NB4 (cell line): ENCODE data around the gene GPR156.
"Not testable (repeated sequence)": the region's sequence is repeated elsewhere in the genome, so short reads cannot be mapped to it uniquely, and the experiment has no call there.

ENCODE experiments used
- DNase-seq: peaks from one replicate; pipeline ENCODE4 v3.0.0; 2010; ENCODE audit warnings: low read depth
- H3K4me3 ChIP-seq: one replicate; pipeline ENCODE4 v1.5.1; 2011; ENCODE audit warnings: mild to moderate bottlenecking, low read depth, low read length, moderate library complexity
- MYC ChIP-seq: IDR thresholded peaks from 2 replicates; pipeline ENCODE4 v1.6.1; 2011; ENCODE audit warnings: low read depth, low read length
- POLR2A ChIP-seq: IDR thresholded peaks from 2 replicates; pipeline ENCODE4 v1.6.1; 2011; ENCODE audit warnings: mild to moderate bottlenecking; ENCODE audit not compliant: insufficient read length; ENCODE audit errors: extremely low read depth
- TF ChIP-seq, protein P1 (sequence below): IDR thresholded peaks from 2 replicates; pipeline ENCODE4 v1.6.1; 2011; ENCODE audit warnings: low read depth, low read length
- TF ChIP-seq, protein P2 (sequence below): IDR thresholded peaks from one replicate; pipeline ENCODE4 v1.5.1; 2012; ENCODE audit warnings: low read depth, low read length

Gene GPR156

GRCh38 chr3:120299403-120299802 is 14.4 kb upstream of the GPR156 start:
- DNase-seq: no peak
- TF ChIP-seq POLR2A: no peak
- no peak overlapping the region for H3K4me3 ChIP-seq

DNA sequence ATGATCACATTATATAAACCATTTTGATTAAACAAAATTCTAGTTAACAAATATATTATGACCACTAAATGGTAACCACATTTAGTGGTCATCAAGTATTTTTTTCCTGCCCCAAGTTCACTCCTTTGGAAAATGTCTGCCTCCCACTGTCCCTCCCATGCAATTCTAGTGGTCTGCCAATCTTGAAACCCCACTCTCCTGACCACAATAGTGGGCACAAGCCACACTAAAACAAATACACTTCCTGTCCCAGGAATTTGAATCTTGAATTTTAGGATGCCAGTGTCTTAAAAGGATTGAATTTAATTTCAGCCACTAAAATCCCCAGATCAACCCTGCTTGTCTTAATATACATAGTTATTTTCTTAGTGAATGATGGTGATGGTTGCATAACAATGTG is 14.0 kb upstream of the GPR156 start:
- TF ChIP-seq, protein P1, sequence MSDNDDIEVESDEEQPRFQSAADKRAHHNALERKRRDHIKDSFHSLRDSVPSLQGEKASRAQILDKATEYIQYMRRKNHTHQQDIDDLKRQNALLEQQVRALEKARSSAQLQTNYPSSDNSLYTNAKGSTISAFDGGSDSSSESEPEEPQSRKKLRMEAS: no peak
- no peak for TF ChIP-seq MYC
- TF ChIP-seq, protein P2, sequence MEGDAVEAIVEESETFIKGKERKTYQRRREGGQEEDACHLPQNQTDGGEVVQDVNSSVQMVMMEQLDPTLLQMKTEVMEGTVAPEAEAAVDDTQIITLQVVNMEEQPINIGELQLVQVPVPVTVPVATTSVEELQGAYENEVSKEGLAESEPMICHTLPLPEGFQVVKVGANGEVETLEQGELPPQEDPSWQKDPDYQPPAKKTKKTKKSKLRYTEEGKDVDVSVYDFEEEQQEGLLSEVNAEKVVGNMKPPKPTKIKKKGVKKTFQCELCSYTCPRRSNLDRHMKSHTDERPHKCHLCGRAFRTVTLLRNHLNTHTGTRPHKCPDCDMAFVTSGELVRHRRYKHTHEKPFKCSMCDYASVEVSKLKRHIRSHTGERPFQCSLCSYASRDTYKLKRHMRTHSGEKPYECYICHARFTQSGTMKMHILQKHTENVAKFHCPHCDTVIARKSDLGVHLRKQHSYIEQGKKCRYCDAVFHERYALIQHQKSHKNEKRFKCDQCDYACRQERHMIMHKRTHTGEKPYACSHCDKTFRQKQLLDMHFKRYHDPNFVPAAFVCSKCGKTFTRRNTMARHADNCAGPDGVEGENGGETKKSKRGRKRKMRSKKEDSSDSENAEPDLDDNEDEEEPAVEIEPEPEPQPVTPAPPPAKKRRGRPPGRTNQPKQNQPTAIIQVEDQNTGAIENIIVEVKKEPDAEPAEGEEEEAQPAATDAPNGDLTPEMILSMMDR: no peak
- TF ChIP-seq POLR2A: no peak
- H3K4me3 ChIP-seq: no peak overlapping the region
- no peak for DNase-seq

- H3K4me3 ChIP-seq, DNase-seq: not testable (repeated sequence)
Observed at GRCh38 chr3:120291552-120291951, 6.5 kb upstream of the GPR156 start.

GRCh38 chr3:120289636-120290035 is 4.6 kb upstream of the GPR156 start:
- TF ChIP-seq, protein P2: no peak
- TF ChIP-seq, protein P1: no peak
- TF ChIP-seq MYC: no peak
- TF ChIP-seq POLR2A: no peak
- H3K4me3 ChIP-seq: no peak overlapping the region
- no peak for DNase-seq

DNA sequence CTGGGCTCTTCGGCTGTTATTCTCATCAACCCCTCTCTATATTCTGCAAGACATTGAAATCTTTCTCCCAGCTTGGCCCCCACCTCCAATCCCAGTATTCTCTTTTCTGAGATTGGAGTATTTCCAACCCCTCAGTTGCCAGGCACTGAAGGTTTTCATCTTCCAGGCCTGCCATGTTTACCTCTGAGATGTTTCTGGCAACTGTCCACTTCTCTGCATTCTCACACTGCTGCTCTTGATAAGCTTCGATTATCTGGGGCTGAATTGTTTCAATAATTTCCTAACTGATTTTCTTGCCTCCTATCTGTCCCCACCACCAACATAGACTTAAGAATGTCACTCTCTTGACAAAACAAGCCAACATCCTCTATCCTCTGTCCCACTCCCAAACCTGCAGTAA is 1.4 kb upstream of the GPR156 start:
- H3K4me3 ChIP-seq: no peak overlapping the region
- DNase-seq: no peak
- no peak for TF ChIP-seq POLR2A
- TF ChIP-seq MYC: no peak
- TF ChIP-seq, protein P1: no peak
- TF ChIP-seq, protein P2: no peak

DNA sequence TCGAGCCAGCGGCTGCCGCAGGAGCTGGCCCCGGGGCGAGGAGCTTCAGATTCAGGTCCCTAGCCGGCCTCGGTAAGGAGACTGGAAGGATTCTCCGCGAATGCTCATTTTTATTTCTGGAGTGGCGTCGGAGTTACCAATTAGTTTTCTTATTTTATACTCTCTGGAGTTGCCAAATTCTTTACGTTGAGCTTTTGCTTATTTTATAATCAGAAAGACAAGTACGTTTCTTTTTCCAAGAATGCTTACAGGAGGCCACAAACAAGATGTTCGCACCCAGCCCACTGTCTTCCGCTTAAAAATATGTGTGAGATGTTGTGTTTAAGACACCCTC is 453 bp upstream of the GPR156 start:
- DNase-seq: no peak
- TF ChIP-seq POLR2A (no peak), MYC (no peak)
- TF ChIP-seq, protein P2: no peak
- TF ChIP-seq, protein P1: no peak
- no peak overlapping the region for H3K4me3 ChIP-seq

DNA sequence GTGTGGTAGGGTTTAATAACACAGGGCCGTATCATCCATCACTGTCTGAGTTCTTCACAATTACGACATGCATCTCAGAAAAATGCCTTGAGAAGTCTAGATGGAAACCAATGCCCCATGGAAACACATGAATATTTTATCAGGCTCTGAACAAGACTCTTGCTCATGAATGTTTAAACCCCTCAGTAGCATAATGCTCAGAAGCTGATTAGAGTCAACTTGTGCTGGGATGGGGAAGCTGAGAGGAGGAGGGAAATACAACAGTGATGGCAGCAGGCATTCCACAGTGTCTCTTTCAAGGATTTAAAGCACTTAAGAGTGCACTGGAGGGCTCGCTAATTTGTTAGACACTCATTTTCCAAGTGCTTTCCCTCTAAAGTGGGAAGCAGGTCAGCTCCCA is 3.8 kb downstream of the GPR156 start:
- H3K4me3 ChIP-seq: no peak overlapping the region
- TF ChIP-seq, protein P2: no peak
- no peak for TF ChIP-seq MYC
- no peak for TF ChIP-seq POLR2A
- TF ChIP-seq, protein P1: no peak
- DNase-seq: no peak
